GDM1 (cell line): ENCODE data around the gene TMPRSS15.

ENCODE experiments used
- DNase-seq: peaks from one replicate; lab custom pipeline; 2025; lab: John Stamatoyannopoulos, UW

TMPRSS15 gene

GRCh38 chr21:18244671-18245463 lies 158.7 kb downstream of the TMPRSS15 start, which contains the start of gene CHODL:
Gene CHODL, plus strand, starts transcription at chr21:18244833. Its CDS starts 391 bp downstream, at chr21:18245224.
- DNase-seq, result no peak

DNA sequence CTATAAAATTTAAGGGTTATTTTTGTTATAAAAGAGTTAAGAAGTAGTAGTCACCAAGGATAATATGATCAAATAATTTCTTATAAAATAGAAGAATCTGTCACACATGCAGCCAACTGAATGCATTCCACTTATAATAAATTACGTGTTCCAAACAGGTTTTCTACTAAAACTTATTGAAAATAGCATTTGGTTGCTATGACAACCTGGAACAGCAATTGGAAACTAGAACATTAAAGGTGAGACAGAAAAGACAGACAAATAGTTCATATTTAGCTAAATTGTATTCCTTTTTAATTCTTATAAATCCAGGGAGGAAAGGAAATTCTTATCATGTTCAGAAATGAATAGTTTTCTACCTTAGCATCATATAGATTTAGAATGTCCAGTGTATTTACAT lies 168.0 kb downstream of the TMPRSS15 start:
- DNase-seq, result no peak

DNA sequence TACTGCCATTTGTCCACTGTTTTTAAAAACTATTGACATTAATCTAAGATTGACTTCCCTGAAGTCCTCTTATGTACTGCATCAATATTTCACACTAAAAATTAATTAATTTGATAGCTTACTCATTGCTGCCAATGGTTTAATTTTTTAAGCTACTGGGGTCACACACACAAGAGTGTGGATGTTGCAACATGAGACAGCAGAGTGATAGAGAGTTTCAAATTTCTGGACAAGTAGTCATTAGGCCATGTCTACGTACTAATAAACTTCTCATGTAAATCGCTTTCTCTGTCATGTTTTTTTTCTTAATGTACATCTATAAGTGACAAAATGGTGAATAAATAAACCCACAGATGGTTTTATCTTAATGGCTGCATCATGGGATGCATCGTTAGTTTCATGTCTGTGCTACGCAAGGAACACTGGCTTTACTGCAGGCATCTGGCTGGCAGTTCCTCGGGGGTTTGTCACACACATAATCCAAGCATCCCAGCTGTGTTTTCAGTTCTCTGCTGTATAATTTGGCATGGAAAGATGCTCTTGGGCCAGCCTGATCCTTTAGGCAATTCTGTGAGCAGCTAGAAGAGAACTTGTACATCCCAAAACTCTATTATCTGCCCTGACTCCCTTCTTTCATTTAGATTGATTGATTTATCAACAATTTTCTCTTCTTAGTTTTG lies 175.4 kb downstream of the TMPRSS15 start:
- DNase-seq, result no peak

GRCh38 chr21:18222346-18222745 lies 181.2 kb downstream of the TMPRSS15 start:
- DNase-seq, result no peak

DNA sequence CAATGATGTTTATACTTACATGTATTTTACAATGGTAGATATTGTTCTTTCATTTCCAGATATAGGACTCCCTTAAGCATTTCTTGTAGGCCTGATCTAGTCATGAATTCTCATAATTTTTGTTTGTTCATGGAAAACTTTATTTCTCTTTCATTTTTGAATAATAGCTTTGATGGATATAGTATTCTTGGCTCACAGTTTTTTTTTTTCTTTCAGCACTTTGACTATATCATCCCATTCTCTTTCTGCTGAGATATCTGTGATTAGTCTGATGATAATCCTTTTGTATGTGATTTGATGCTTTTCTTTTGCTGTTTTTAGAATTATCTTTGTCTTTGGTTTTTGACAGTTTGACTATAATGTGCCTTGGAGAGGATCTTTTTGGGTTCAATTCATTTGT lies 183.1 kb downstream of the TMPRSS15 start:
- DNase-seq, result no peak
